H9 (cell line): ENCODE results near the gene NBPF4. TPM values are rescaled to one million over a fixed set of nuclear protein-coding genes. Genes with fewer than 3 reads are reported as not detected.

Experiments
- DNase-seq: peaks from one replicate; pipeline ENCODE4 v3.0.0-alpha.2; 2017
- H2AFZ ChIP-seq: one replicate; pipeline ENCODE4 v1.6.1; 2013; ENCODE audit warnings: mild to moderate bottlenecking, low read length, control low read depth, moderate library complexity
- H2AK5ac ChIP-seq: 2 replicates; pipeline ENCODE4 v1.6.1; 2013; ENCODE audit warnings: low read length, control low read depth, mixed read lengths; ENCODE audit not compliant: insufficient read length
- H2BK120ac ChIP-seq: one replicate; pipeline ENCODE4 v1.6.1; 2013; ENCODE audit warnings: low read depth, mild to moderate bottlenecking, low read length, control low read depth, inconsistent platforms; ENCODE audit not compliant: poor library complexity, severe bottlenecking
- H2BK12ac ChIP-seq: 2 replicates; pipeline ENCODE4 v1.6.1; 2013; ENCODE audit warnings: low read length, control low read depth, mixed read lengths, low read depth; ENCODE audit not compliant: insufficient read length
- H2BK15ac ChIP-seq: 2 replicates; pipeline ENCODE4 v1.6.1; 2013; ENCODE audit warnings: low read depth, low read length, control low read depth
- H2BK20ac ChIP-seq: one replicate; pipeline ENCODE4 v1.6.1; 2013; ENCODE audit warnings: low read depth, mild to moderate bottlenecking, low read length, control low read depth, inconsistent platforms; ENCODE audit not compliant: poor library complexity, severe bottlenecking
- H2BK5ac ChIP-seq: 2 replicates; pipeline ENCODE4 v1.6.1; 2013; ENCODE audit warnings: low read length, control low read depth, mixed read lengths; ENCODE audit not compliant: insufficient read length
- H3K14ac ChIP-seq: 2 replicates; pipeline ENCODE4 v1.6.1; 2013; ENCODE audit warnings: low read length, control low read depth; ENCODE audit not compliant: insufficient read depth
- H3K18ac ChIP-seq: 2 replicates; pipeline ENCODE4 v1.6.1; 2013; ENCODE audit warnings: low read depth, mild to moderate bottlenecking, mixed read lengths, low read length, control low read depth; ENCODE audit not compliant: insufficient read length
- H3K23ac ChIP-seq: 2 replicates; pipeline ENCODE4 v1.6.1; 2013; ENCODE audit warnings: low read length, control low read depth, mixed read lengths, low read depth; ENCODE audit not compliant: insufficient read length
- H3K23me2 ChIP-seq: 2 replicates; pipeline ENCODE4 v1.6.1; 2013; ENCODE audit warnings: low read depth, mild to moderate bottlenecking, mixed read lengths, low read length, control low read depth; ENCODE audit not compliant: insufficient read length, poor library complexity, severe bottlenecking
- H3K27ac ChIP-seq: 2 replicates; pipeline ENCODE4 v1.5.1; 2013; ENCODE audit warnings: low read length, control low read depth, mixed read lengths, low read depth; ENCODE audit not compliant: insufficient read length
- H3K27me3 ChIP-seq: 2 replicates; pipeline ENCODE4 v1.6.1; 2013; ENCODE audit warnings: low read length, control low read depth, inconsistent platforms; ENCODE audit not compliant: insufficient read depth
- H3K4ac ChIP-seq: 2 replicates; pipeline ENCODE4 v1.6.1; 2013; ENCODE audit warnings: low read depth, mild to moderate bottlenecking, control low read depth, inconsistent platforms, low read length, moderate library complexity
- H3K4me1 ChIP-seq: 2 replicates; pipeline ENCODE4 v1.6.1; 2013; ENCODE audit warnings: low read length, control low read depth, inconsistent platforms; ENCODE audit not compliant: insufficient read depth
- H3K4me2 ChIP-seq: 2 replicates; pipeline ENCODE4 v1.6.1; 2013; ENCODE audit warnings: low read length, control low read depth, mixed read lengths; ENCODE audit not compliant: insufficient read length, insufficient read depth
- H3K56ac ChIP-seq: 2 replicates; pipeline ENCODE4 v1.6.1; 2013; ENCODE audit warnings: low read depth, mild to moderate bottlenecking, mixed read lengths, low read length, control low read depth; ENCODE audit not compliant: insufficient read length
- H3K79me1 ChIP-seq: 2 replicates; pipeline ENCODE4 v1.6.1; 2013; ENCODE audit warnings: low read depth, mild to moderate bottlenecking, moderate library complexity, low read length, control low read depth, inconsistent platforms; ENCODE audit not compliant: insufficient read depth, poor library complexity, severe bottlenecking
- H3K79me2 ChIP-seq: 2 replicates; pipeline ENCODE4 v1.6.1; 2013; ENCODE audit warnings: low read length, control low read depth, inconsistent platforms; ENCODE audit not compliant: insufficient read depth
- H3K9ac ChIP-seq: 2 replicates; pipeline ENCODE4 v1.6.1; 2013; ENCODE audit warnings: low read length, control low read depth, mixed read lengths; ENCODE audit not compliant: insufficient read length; ENCODE audit errors: extremely low read depth
- H3K9me3 ChIP-seq: one replicate; pipeline ENCODE4 v1.6.1; 2013; ENCODE audit warnings: low read depth, low read length, inconsistent platforms; ENCODE audit not compliant: control insufficient read depth
- H3T11ph ChIP-seq: one replicate; pipeline ENCODE4 v1.6.1; 2013; ENCODE audit warnings: mild to moderate bottlenecking, low read length, control low read depth, inconsistent platforms
- H4K20me1 ChIP-seq: one replicate; pipeline ENCODE4 v1.6.1; 2013; ENCODE audit not compliant: control insufficient read depth, insufficient read length, insufficient read depth
- H4K5ac ChIP-seq: 2 replicates; pipeline ENCODE4 v1.6.1; 2013; ENCODE audit warnings: low read depth, mild to moderate bottlenecking, mixed read lengths, low read length, control low read depth; ENCODE audit not compliant: insufficient read length
- H4K8ac ChIP-seq: replicated peaks from 2 replicates; pipeline ENCODE4 v1.6.1; 2013; ENCODE audit warnings: low read length, control low read depth, mixed read lengths, low read depth; ENCODE audit not compliant: insufficient read length
- H4K91ac ChIP-seq: 2 replicates; pipeline ENCODE4 v1.6.1; 2013; ENCODE audit warnings: low read depth, mild to moderate bottlenecking, moderate library complexity, mixed read lengths, low read length, control low read depth; ENCODE audit not compliant: insufficient read length
- H3K27ac Mint-ChIP-seq, 3 experiments: 2 replicates in 2 of 3; 3 replicates in 1 of 3; pipeline ENCODE4 v1.8.0; 2020 to 2021; ENCODE audit warnings: mixed read lengths in 3 of 3, mild to moderate bottlenecking in 1 of 3, moderate library complexity in 1 of 3
- H3K27me3 Mint-ChIP-seq: 2 replicates; pipeline ENCODE4 v1.8.0; 2021; ENCODE audit warnings: low read depth, mild to moderate bottlenecking, moderate library complexity, mixed read lengths
- H3K36me3 Mint-ChIP-seq, 3 experiments: 2 replicates in 2 of 3; 3 replicates in 1 of 3; pipeline ENCODE4 v1.8.0; 2020 to 2021; ENCODE audit warnings: low read depth in 3 of 3, mixed read lengths in 3 of 3; ENCODE audit not compliant: insufficient read depth in 1 of 3
- H3K4me1 Mint-ChIP-seq, 2 experiments: 2 replicates each; pipeline ENCODE4 v1.8.0; 2020; ENCODE audit warnings: mixed read lengths in 2 of 2
- H3K4me3 Mint-ChIP-seq, 2 experiments: 2 replicates in 1 of 2; 3 replicates in 1 of 2; pipeline ENCODE4 v1.8.0; 2020 to 2021; ENCODE audit warnings: mild to moderate bottlenecking in 2 of 2, mixed read lengths in 2 of 2, moderate library complexity in 1 of 2
- H3K9me3 Mint-ChIP-seq, 2 experiments: 2 replicates in 1 of 2; 3 replicates in 1 of 2; pipeline ENCODE4 v1.8.0; 2020; ENCODE audit warnings: mild to moderate bottlenecking in 2 of 2, mixed read lengths in 2 of 2, moderate library complexity in 1 of 2
- CTCF ChIP-seq: fragments of 200-600 bp; sonication (generic); conservative IDR thresholded peaks from 3 replicates; pipeline ENCODE4 v1.8.0; 2021; ENCODE audit warnings: antibody characterized with exemption, mild to moderate bottlenecking
- WGBS: extraction: QIAGEN DNeasy Blood & Tissue Kit; methylation state at CpG from one replicate; pipeline ENCODE4 v1.1.7; 2013; ENCODE audit warnings: missing lambda C conversion rate, low lambda C conversion rate, mixed read lengths; ENCODE audit not compliant: insufficient read length; ENCODE audit errors: extremely low coverage; 5-methylcytosine and 5-hydroxymethylcytosine counted together
- total RNA-seq: library from RNA; stranded (reverse); gene quantifications from 2 replicates; pipeline ENCODE4 v1.2.1, GENCODE V29; 2021

NBPF4 gene
- total RNA-seq, 1 experiment from 2014 or later: not detected

GRCh38 chr1:108193333-108193732 is 50.5 kb downstream of the NBPF4 start:
- Histone ChIP-seq H2BK120ac (no peak overlapping the region), H3K18ac (no peak overlapping the region), H3K27ac (no peak overlapping the region), H2BK20ac (no peak overlapping the region), H3K23ac (no peak overlapping the region), H3K27me3 (no peaks in the 10 kb centered on the region), H2BK12ac (no peak overlapping the region), H4K91ac (no peak overlapping the region), H3K79me1 (peaks cover 10% of the 10 kb centered on the region), H3K14ac (no peak overlapping the region), H2BK5ac (no peak overlapping the region), H3K4me2 (no peak overlapping the region), H3K79me2 (peaks cover 9% of the 10 kb centered on the region; the same call in 1 of the 2 replicates), H4K5ac (no peak overlapping the region), H3K9ac (no peak overlapping the region), H2AK5ac (no peak overlapping the region), H4K20me1 (no peaks in the 10 kb centered on the region), H2AFZ (no peak overlapping the region), H3K9me3 (no peaks in the 10 kb centered on the region), H3K4ac (no peak overlapping the region), H3K56ac (no peak overlapping the region), H2BK15ac (no peak overlapping the region), H3K23me2 (no peaks in the 10 kb centered on the region), H4K8ac (no peak overlapping the region), H3K4me1 (0 out of 2 replicates have a peak, but pooled peaks cover 4% of the 10 kb centered on the region), H3T11ph (no peak overlapping the region)
- H3K27me3 Mint-ChIP-seq: no peaks in the 10 kb centered on the region
- no CpG with 5 or more reads among the region's 1 CpG for WGBS
- H3K36me3 Mint-ChIP-seq: peaks cover 17 to 64% (median 33%) of the 10 kb centered on the region in 3 experiments
- peaks cover 0 to 3% of the 10 kb centered on the region in 2 experiments; a peak in 2 of 5 replicates for H3K9me3 Mint-ChIP-seq
- DNase-seq: no peak
- TF ChIP-seq CTCF: no peak
- no peak overlapping the region for H3K27ac Mint-ChIP-seq
- no peak overlapping the region for H3K4me3 Mint-ChIP-seq
- peaks cover 11 to 20% of the 10 kb centered on the region in 2 experiments; a peak in 2 of 4 replicates for H3K4me1 Mint-ChIP-seq
